Neutrophil (primary cell): ENCODE results near the gene OSBPL10.

Experiments used
- H3K27ac ChIP-seq: fragments of 200-600 bp; sonication (generic); 2 replicates; pipeline ENCODE4 v1.5.1; 2016; ENCODE audit warnings: mild to moderate bottlenecking, moderate library complexity
- H3K27me3 ChIP-seq: fragments of 200-600 bp; sonication (generic); 2 replicates; pipeline ENCODE4 v1.6.0; 2016; ENCODE audit warnings: mild to moderate bottlenecking
- H3K36me3 ChIP-seq: fragments of 200-600 bp; sonication (generic); 2 replicates; pipeline ENCODE4 v1.5.1; 2017
- H3K4me1 ChIP-seq, 2 experiments: fragments of 200-600 bp in 1 of 2; sonication (generic) in 1 of 2; 1 replicate in 1 of 2; 2 replicates in 1 of 2; pipeline versions ENCODE4 v1.5.1 to v1.6.1; 2013 to 2016; ENCODE audit warnings: low read depth in 1 of 2, low read length in 1 of 2, mild to moderate bottlenecking in 1 of 2, moderate library complexity in 1 of 2; ENCODE audit not compliant: control insufficient read depth in 1 of 2, insufficient read depth in 1 of 2
- H3K4me3 ChIP-seq, 2 experiments: fragments of 200-600 bp in 1 of 2; sonication (generic) in 1 of 2; 1 replicate in 1 of 2; 2 replicates in 1 of 2; pipeline ENCODE4 v1.5.1; 2013 to 2016; ENCODE audit warnings: low read depth in 1 of 2, low read length in 1 of 2, mild to moderate bottlenecking in 1 of 2, moderate library complexity in 1 of 2
- H3K9me3 ChIP-seq: fragments of 200-600 bp; sonication (generic); 2 replicates; pipeline ENCODE4 v1.5.1; 2016
- CTCF ChIP-seq: fragments of 200-600 bp; sonication (generic); IDR thresholded peaks from 2 replicates; pipeline ENCODE4 v1.5.1; 2016; ENCODE audit warnings: antibody characterized with exemption

The OSBPL10 gene

DNA sequence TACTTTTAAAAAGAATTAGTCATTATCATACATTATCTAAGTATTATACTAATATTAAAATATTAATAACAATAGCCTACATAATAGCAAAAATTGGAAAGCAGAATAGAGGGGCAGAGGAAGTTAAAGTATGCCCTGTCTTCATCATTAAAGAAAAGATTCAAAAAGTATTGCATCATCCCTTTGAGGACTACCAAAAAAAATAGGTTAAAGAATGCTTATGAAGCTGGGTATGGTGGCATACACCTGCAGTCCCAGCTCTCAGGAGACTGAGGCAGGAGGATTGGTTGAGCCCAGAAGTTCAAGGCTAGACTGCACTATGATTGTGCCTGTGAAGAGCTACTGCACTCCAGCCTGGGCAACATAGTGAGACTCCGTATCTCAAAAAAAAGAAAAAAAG lies 240.7 kb downstream of the OSBPL10 start:
- H3K4me3 ChIP-seq, result no peak overlapping the region
- no peaks in the 10 kb centered on the region for H3K36me3 ChIP-seq
- no peak for TF ChIP-seq CTCF
- no peaks in the 10 kb centered on the region for H3K27me3 ChIP-seq
- H3K4me1 ChIP-seq, result no peaks in the 10 kb centered on the region
- H3K27ac ChIP-seq, result no peak overlapping the region
- no peaks in the 10 kb centered on the region for H3K9me3 ChIP-seq

GRCh38 chr3:31738412-31738811 lies 242.7 kb downstream of the OSBPL10 start:
- Histone ChIP-seq H3K4me3 (no peak overlapping the region), H3K27me3 (no peaks in the 10 kb centered on the region), H3K27ac (no peak overlapping the region), H3K9me3 (no peaks in the 10 kb centered on the region), H3K36me3 (no peaks in the 10 kb centered on the region), H3K4me1 (no peaks in the 10 kb centered on the region)
- no peak for TF ChIP-seq CTCF

- H3K4me3 ChIP-seq, result no peak overlapping the region
- no peaks in the 10 kb centered on the region for H3K4me1 ChIP-seq
- H3K27ac ChIP-seq, result no peak overlapping the region
- no peaks in the 10 kb centered on the region for H3K36me3 ChIP-seq
- TF ChIP-seq CTCF, result no peak
- H3K27me3 ChIP-seq, result no peaks in the 10 kb centered on the region
- H3K9me3 ChIP-seq, result no peaks in the 10 kb centered on the region
Observed at GRCh38 chr3:31735667-31736066, 245.4 kb downstream of the OSBPL10 start.

GRCh38 chr3:31733234-31733667 lies 247.8 kb downstream of the OSBPL10 start:
- Histone ChIP-seq H3K4me1 (no peaks in the 10 kb centered on the region), H3K36me3 (no peaks in the 10 kb centered on the region), H3K9me3 (no peaks in the 10 kb centered on the region), H3K27ac (no peak overlapping the region), H3K27me3 (no peaks in the 10 kb centered on the region), H3K4me3 (no peak overlapping the region)
- TF ChIP-seq CTCF, result no peak

DNA sequence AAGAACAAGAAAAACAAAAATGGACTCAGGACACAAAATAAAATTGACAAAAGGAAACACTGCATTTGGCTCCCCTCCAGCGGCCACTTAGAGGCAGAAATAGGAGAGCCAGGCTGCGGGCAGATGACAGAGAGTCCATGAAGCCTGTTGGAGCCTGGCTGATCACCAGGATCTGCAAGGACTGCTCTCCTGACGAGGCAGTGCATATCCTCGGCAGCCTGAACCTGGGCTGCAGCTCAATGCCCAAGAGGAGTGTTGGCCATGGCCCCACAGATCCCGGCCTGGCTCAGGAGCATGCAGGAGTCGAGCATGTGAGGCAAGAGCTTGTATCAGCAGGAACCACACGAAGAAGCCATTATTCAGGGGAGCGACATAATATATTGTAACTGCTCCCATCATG lies 248.5 kb downstream of the OSBPL10 start:
- H3K27ac ChIP-seq, result no peak overlapping the region
- TF ChIP-seq CTCF, result no peak
- H3K9me3 ChIP-seq, result no peaks in the 10 kb centered on the region
- H3K27me3 ChIP-seq, result no peaks in the 10 kb centered on the region
- no peak overlapping the region for H3K4me3 ChIP-seq
- no peaks in the 10 kb centered on the region for H3K4me1 ChIP-seq
- no peaks in the 10 kb centered on the region for H3K36me3 ChIP-seq

GRCh38 chr3:31729573-31729972 lies 251.5 kb downstream of the OSBPL10 start:
- no peaks in the 10 kb centered on the region for H3K9me3 ChIP-seq
- H3K4me1 ChIP-seq, result no peaks in the 10 kb centered on the region
- H3K36me3 ChIP-seq, result no peaks in the 10 kb centered on the region
- H3K4me3 ChIP-seq, result no peak overlapping the region
- no peaks in the 10 kb centered on the region for H3K27me3 ChIP-seq
- no peak overlapping the region for H3K27ac ChIP-seq
- no peak for TF ChIP-seq CTCF
